NOMO-1 (cell line): ENCODE results near the gene UGT2B28.
"Not testable (repeated sequence)": the region's sequence is repeated elsewhere in the genome, so short reads cannot be mapped to it uniquely, and the experiment has no call there.

Source experiments
- DNase-seq, 2 experiments: peaks; one replicate each; lab custom pipeline; 2025; ENCODE audit not compliant: unreplicated experiment in 2 of 2; lab: John Stamatoyannopoulos, UW

The UGT2B28 gene

DNA sequence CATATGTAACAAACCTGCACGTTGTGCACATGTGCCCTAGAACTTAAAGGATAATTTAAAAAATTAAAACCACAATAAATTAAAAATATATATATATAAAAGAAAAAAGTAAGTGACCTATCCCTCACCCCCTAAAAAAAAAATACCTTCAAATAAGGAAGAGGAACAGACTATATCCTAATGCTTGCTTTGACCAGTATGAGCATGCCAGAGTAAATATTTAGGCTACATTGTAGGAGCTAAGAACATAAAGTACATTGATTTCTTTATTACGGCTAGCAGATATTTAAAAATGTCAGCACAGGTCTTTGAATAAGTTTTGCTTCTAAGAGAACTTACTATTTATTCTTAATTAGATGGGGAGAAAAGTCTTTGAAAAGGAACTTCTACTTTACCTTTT is 62.8 kb downstream of the UGT2B28 start:
- DNase-seq: not testable (repeated sequence)

GRCh38 chr4:69343558-69344420 is 63.5 kb downstream of the UGT2B28 start:
- DNase-seq: not testable (repeated sequence)
